Urinary bladder (tissue), 4 donors: ENCODE data around the gene VDR. TPM values are rescaled to one million over a fixed set of nuclear protein-coding genes. Genes with fewer than 3 reads are reported as not detected.

Experiments used
- DNase-seq: peaks from one replicate; pipeline ENCODE4 v3.0.0-alpha.2; 2015; ENCODE audit errors: extremely low spot score
- H3K27ac ChIP-seq: one replicate; pipeline ENCODE4 v1.5.1; 2013; ENCODE audit warnings: low read depth, mild to moderate bottlenecking, moderate library complexity
- H3K36me3 ChIP-seq: one replicate; pipeline ENCODE4 v1.6.1; 2013; ENCODE audit warnings: mild to moderate bottlenecking, moderate library complexity; ENCODE audit not compliant: insufficient read depth
- H3K4me1 ChIP-seq: one replicate; pipeline ENCODE4 v1.6.1; 2013; ENCODE audit warnings: mild to moderate bottlenecking, moderate library complexity; ENCODE audit not compliant: insufficient read depth
- H3K4me3 ChIP-seq: one replicate; pipeline ENCODE4 v1.5.1; 2013; ENCODE audit warnings: low read depth, low read length
- WGBS: extraction: QIAGEN DNeasy Blood & Tissue Kit; methylation state at CpG from one replicate; pipeline ENCODE4 v1.1.7; 2013; 5-methylcytosine and 5-hydroxymethylcytosine counted together
- polyA plus RNA-seq: library from polyadenylated mRNA; stranded (reverse); fragments of 200-250 nt; gene quantifications from one replicate; pipeline ENCODE4 v1.2.3, GENCODE V29; 2013
- total RNA-seq: library from RNA; depleted of rRNA; stranded (reverse); fragments of >200 nt; gene quantifications from one replicate; pipeline ENCODE4 v1.2.3, GENCODE V29; 2014
- donor health status: healthy with polysubstance abuse.
- donor health status: healthy.

The VDR gene
- total and polyA plus RNA-seq, 2 donors: 0.79 to 3.7 TPM

GRCh38 chr12:47909839-47910465 is 5.2 kb upstream of the VDR start:
- Histone ChIP-seq H3K36me3 (no peaks in the 10 kb centered on the region), H3K27ac (no peak overlapping the region), H3K4me1 (no peaks in the 10 kb centered on the region), H3K4me3 (no peak overlapping the region)
- DNase-seq: no peak
- WGBS: 91% methylated on average over 4 of the region's 4 CpGs

DNA sequence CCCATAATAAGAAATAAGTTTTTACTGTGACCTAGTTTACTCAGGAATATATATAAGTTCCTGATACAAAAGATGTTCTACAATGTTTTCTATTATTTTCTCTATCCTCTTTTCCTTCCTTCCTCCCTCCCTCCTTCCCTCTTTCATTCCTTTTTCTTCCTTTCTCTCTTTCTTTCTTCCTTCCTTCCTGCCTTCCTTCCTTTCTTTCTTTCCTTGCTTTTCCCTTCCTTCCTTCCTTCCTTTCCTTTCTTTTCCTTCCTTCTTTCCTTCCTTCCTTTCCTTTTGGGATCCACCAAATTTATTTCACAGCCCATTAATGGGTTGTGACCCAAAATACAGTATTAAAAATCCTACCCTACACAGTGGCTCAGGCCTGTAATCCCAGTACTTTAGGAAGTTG is 3.9 kb upstream of the VDR start:
- no peak overlapping the region for H3K4me3 ChIP-seq

DNA sequence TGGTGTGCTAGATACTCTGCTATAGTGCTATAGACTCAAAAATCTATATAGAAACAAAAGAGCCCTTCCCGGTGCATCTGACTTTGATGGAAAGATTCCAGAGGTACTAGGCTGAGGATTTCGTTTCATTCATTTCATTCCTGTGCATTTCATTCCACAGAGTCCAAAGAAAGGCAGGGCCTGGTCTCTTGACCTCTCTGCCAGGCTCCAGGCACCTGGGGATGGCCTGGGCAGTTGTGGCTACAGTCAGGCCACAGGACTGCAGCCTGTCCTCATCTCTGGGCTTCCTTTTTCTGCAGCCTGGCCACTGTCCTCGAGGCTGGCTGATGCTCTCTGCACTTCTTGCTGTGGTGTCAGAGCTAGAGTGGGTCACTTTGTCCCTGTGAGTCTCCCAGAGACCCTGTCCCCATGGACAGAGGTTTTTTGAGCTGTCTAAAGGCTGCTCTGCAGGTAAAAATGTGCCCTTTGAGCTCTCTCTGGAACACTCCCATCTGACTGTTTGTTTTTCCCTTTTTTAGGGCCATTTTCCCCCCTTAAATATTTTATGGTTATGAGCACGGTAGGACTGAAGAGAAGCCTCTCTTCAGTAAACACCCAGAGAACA is 3.2 kb upstream of the VDR start:
- DNase-seq: no peak
- H3K4me1 ChIP-seq: no peaks in the 10 kb centered on the region
- no peak overlapping the region for H3K4me3 ChIP-seq
- H3K36me3 ChIP-seq: no peaks in the 10 kb centered on the region
- WGBS: 64% methylated on average over 4 of the region's 4 CpGs
- no peak overlapping the region for H3K27ac ChIP-seq

More for the DNA sequence above, 3.9 kb upstream of the VDR start:
- DNase-seq: no peak
- Histone ChIP-seq H3K36me3 (no peaks in the 10 kb centered on the region), H3K27ac (no peak overlapping the region), H3K4me1 (no peaks in the 10 kb centered on the region)

GRCh38 chr12:47903927-47904712 is 674 bp downstream of the VDR start:
- Histone ChIP-seq H3K27ac (peak overlapping the region; percentile 34), H3K36me3 (no peaks in the 10 kb centered on the region), H3K4me3 (peak overlapping the region; percentile 47), H3K4me1 (no peaks in the 10 kb centered on the region)
- no peak for DNase-seq
- WGBS: 4% methylated on average over 7 of the region's 7 CpGs

DNA sequence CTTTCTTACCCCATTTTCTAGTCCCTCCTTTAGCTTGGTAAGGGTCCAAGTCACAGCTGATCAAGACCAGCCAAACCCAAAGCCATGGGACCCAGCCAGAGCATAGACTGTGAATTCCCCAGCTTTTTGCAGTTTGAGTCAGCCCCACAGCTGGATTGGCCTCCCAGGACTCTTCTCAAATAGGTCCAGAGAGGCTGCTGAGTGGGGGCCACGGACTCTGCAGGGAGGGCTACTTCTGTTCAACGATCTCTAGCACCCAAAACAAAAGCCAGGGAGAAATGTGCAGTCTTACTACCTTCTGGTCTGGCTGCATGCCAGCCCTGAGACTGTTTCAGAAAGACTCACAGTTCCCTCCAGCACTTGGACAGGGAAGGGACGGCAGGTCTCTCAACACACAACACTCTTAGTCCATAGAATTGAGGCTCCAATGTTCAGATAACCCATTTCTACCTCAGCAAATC is 1.6 kb downstream of the VDR start:
- no peaks in the 10 kb centered on the region for H3K36me3 ChIP-seq
- H3K4me1 ChIP-seq: no peaks in the 10 kb centered on the region
- no peak overlapping the region for H3K4me3 ChIP-seq
- H3K27ac ChIP-seq: no peak overlapping the region
- WGBS: 43% methylated on average over 3 of the region's 3 CpGs
- no peak for DNase-seq

DNA sequence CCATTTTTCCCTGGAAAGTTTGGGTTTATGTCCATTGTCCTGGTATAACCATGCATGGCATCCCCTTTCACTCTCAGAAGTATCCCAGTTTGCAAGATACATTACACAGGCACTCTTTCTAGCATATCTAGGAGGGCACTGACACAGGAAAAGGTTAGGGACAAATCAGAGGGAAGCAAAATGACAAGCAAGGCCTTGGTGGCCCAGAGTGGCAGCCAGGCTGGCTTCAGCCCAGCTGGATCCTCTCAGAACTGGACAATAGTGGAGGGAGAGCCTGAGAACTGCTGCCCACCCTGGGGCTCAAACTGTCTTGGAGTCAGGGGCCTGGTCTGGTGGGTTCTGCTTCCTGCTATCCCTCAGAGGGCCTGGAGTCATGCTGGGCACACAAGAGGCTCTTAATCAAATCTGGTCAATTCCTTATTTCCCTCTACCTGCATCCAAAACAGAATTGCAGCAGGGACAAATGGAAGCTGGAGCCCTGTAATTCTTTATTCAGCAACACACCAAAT is 2.6 kb downstream of the VDR start:
- DNase-seq: no peak
- no peaks in the 10 kb centered on the region for H3K4me1 ChIP-seq
- no peak overlapping the region for H3K27ac ChIP-seq
- H3K36me3 ChIP-seq: no peaks in the 10 kb centered on the region
- no peak overlapping the region for H3K4me3 ChIP-seq

DNA sequence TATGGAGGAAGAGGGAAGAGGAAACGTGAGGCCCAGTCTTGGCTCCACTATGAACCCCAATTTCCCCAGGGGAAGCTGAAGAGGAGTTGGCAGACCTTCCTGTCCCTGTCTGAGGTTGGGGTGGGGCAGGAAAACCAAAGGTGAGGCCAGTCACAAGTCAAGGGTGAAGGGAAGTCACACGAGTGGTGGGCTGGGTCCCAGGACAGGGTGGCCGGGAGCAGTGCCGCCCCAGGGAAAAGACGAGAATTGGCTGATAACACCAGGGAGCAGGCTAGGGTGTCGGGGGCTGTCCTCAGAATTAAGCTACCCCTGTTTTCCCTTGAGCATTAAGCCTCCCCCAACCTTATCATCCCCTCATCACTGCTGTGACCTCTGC is 3.1 kb downstream of the VDR start:
- H3K4me3 ChIP-seq: no peak overlapping the region

DNA sequence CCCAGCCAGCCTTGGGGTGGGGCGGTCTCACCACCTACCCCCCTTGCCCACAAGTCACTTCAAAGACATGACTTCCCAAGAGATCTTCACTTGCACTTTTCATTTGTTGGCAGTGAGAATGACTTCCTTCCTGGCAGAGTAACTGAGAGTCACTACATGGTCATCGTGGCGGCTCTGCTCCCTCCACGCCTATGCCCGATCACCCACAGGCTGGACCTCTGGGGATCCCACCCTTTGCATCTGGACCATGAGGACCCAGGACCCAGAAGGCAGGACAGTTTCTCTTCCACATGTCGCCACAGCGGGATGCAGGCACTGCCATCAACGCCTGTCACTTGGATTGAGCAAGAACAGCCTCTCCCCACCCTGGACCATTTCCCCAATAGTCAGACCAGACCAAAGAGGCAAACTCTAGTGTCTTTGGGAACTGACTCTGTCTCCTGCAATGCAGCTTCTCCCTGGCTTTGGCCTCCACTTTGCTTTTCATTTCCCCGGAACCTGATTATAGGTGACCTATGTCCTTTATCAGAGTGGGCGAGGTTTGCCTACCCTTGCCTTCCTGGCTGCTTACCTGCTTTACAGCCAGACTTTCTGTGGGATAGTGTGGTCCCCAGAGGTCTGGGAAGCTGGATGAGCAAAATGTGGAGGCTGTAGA is 3.6 kb downstream of the VDR start:
- WGBS: 84% methylated on average over 10 of the region's 10 CpGs
- Histone ChIP-seq H3K36me3 (no peaks in the 10 kb centered on the region), H3K27ac (no peak overlapping the region), H3K4me3 (no peak overlapping the region), H3K4me1 (no peaks in the 10 kb centered on the region)
- DNase-seq: no peak

More for the DNA sequence above, 3.1 kb downstream of the VDR start:
- no peaks in the 10 kb centered on the region for H3K4me1 ChIP-seq
- no peaks in the 10 kb centered on the region for H3K36me3 ChIP-seq
- no peak overlapping the region for H3K27ac ChIP-seq
- DNase-seq: no peak
- 91% methylated on average over 6 of the region's 6 CpGs for WGBS

- Histone ChIP-seq H3K4me3 (no peak overlapping the region), H3K27ac (no peak overlapping the region), H3K4me1 (no peaks in the 10 kb centered on the region), H3K36me3 (no peaks in the 10 kb centered on the region)
- no peak for DNase-seq
- WGBS: 58% methylated on average over 8 of the region's 8 CpGs
Measured at GRCh38 chr12:47900131-47901062, 4.4 kb downstream of the VDR start.

DNA sequence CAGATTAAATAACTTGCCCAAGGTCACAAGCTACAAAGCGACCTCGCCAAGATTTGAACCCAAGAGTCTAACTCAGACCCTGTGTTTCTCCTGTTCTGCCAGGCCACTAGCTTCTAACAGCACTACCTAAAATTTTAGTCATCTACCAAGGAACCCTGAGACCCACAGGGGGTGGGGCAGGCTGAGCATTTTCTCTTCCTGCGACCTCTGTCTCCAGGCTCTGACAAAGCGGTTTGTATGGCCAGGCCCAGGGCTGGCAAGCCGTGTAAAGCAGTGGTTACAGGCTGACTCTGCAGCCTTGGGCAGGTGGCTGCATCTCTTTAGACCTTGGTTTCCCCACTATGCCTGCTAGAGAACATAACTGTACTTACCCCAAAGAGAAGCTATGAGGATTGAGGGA is 5.3 kb downstream of the VDR start:
- no peaks in the 10 kb centered on the region for H3K36me3 ChIP-seq
- no peaks in the 10 kb centered on the region for H3K4me1 ChIP-seq
- no peak overlapping the region for H3K4me3 ChIP-seq
- no peak for DNase-seq
- H3K27ac ChIP-seq: no peak overlapping the region
- WGBS: 88% methylated on average over 5 of the region's 5 CpGs

DNA sequence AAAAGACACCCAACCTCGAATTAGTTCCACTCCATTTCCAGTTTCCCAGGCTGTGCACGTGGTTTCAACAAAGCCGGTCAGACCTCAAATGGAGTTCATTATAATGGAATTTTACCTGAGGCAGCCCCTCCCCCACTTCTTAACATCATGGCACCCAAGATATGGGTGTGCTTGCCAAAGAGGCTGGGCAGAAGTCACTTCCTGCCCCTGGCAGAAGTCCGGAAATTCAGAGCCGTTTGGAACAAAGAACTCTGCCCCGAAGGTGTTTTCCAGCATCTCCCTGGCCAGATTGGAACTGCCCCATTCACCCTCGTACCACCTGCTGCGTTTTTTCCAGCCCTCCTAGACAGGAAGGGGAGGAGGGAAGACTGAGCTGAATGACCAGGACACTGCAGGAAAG is 8.2 kb downstream of the VDR start:
- 54% methylated on average over 8 of the region's 8 CpGs for WGBS
- H3K36me3 ChIP-seq: no peaks in the 10 kb centered on the region
- DNase-seq: no peak
- no peak overlapping the region for H3K27ac ChIP-seq
- no peaks in the 10 kb centered on the region for H3K4me1 ChIP-seq
- H3K4me3 ChIP-seq: no peak overlapping the region

- Histone ChIP-seq H3K4me3 (no peak overlapping the region), H3K36me3 (no peaks in the 10 kb centered on the region), H3K27ac (no peak overlapping the region), H3K4me1 (no peaks in the 10 kb centered on the region)
- WGBS: 88% methylated on average over 4 of the region's 4 CpGs
- no peak for DNase-seq
Measured at GRCh38 chr12:47896022-47896421, 8.8 kb downstream of the VDR start.

- 80% methylated on average over 6 of the region's 6 CpGs for WGBS
- Histone ChIP-seq H3K36me3 (no peaks in the 10 kb centered on the region), H3K4me3 (no peak overlapping the region), H3K4me1 (no peaks in the 10 kb centered on the region), H3K27ac (no peak overlapping the region)
- no peak for DNase-seq
Measured at GRCh38 chr12:47894652-47895051, 10.1 kb downstream of the VDR start.
